Glomerular endothelial cell (primary cell): Measurements from ENCODE around the gene NOM1. TPM values are rescaled to one million over a fixed set of nuclear protein-coding genes. Genes with fewer than 3 reads are reported as not detected.

Experiments used
- DNase-seq: peaks from one replicate; pipeline ENCODE4 v3.0.0-alpha.2; 2011; ENCODE audit warnings: low read depth, low spot score; ENCODE audit errors: extremely low read depth
- total RNA-seq: library from RNA; depleted of rRNA; stranded (reverse); fragments of >200 nt; gene quantifications from 2 replicates; pipeline ENCODE4 v1.2.3, GENCODE V29; 2015

Gene NOM1
- total RNA-seq, 1 donor from 2014 or later, result 43.8 TPM

GRCh38 chr7:156979007-156979606, 29.6 kb downstream of the NOM1 start:
- DNase-seq, result no peak

GRCh38 chr7:156979711-156980110, 30.2 kb downstream of the NOM1 start:
- DNase-seq, result no peak

DNA sequence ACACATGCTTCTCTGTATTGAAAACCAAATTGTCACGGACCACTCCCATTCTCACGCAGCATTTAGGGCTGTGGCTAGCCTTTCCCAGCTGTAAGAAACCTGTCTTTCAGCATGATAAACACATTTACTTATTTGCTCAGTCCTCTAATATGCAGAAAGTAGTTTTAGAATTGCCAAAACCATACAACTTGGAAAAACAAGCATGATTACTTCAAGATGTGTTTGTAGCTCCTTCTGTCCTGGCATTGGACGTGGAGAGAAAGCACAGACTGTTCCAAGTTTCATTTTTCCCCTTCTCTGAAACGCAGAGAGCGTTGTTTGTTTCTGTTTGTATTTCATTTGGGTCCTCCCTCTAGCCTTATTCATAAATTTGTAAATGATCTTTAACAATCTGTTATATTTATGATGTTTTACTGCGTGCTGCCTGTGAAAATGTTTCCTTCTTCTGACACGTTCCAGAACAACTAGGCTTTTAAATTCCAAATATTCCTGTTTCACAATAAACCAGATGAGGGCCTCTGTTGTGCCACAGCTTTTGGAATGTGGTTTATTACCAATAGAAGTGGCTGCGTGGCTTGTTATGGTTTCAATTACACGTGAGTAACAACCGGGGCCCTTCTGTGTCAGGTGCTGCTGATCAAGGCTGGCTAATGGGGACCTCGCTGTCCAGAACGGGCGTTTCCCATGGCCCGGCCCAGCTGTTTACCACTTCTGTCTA, 34.8 kb downstream of the NOM1 start:
- DNase-seq, result no peak

DNA sequence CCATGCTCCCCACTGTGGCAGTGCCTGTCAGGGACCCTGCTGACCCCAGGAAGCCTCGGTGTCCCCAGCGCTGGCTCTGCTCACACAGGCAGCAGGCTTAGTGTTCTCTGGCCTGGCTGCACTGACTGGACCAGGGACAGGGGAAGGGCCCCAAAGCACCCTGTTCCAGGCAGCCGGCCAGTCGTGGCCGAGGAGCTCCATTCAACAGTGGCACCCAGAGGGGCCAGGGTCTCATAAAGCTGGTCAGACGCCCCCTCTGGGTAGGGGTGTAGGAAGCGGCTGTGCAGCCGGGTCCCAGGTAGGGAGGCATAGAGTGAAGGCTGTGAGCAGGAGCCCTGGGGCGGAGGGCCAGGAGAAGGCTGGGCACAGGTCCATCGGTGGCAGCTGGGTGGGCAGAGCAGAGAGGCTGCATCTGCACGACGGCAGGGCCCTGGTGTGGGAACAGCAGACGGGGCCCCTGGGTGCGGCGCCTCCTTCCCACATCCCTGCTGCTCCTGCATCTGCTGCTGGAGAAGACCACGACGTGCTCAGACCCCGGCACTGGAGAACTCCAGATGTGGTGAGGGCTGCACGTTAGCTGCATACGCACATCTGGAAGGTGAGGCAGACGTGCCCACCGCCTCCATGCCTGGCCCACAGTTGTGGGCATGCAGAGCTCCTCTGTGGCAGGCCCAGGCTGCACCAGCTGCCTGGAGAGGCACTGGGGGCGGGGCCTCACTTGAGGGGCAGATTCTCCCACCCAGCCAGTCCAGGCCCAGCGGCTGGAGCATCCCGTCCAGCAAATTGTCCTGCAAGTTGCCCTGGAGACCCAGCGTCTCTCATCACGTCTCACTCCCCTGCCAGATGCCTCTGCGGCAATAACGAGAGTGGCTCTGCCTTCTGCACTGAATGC, 35.8 kb downstream of the NOM1 start:
- DNase-seq, result no peak

GRCh38 chr7:156986378-156986777, 36.9 kb downstream of the NOM1 start:
- no peak for DNase-seq

- no peak for DNase-seq
Measured at GRCh38 chr7:156988343-156989185, 39.1 kb downstream of the NOM1 start.

DNA sequence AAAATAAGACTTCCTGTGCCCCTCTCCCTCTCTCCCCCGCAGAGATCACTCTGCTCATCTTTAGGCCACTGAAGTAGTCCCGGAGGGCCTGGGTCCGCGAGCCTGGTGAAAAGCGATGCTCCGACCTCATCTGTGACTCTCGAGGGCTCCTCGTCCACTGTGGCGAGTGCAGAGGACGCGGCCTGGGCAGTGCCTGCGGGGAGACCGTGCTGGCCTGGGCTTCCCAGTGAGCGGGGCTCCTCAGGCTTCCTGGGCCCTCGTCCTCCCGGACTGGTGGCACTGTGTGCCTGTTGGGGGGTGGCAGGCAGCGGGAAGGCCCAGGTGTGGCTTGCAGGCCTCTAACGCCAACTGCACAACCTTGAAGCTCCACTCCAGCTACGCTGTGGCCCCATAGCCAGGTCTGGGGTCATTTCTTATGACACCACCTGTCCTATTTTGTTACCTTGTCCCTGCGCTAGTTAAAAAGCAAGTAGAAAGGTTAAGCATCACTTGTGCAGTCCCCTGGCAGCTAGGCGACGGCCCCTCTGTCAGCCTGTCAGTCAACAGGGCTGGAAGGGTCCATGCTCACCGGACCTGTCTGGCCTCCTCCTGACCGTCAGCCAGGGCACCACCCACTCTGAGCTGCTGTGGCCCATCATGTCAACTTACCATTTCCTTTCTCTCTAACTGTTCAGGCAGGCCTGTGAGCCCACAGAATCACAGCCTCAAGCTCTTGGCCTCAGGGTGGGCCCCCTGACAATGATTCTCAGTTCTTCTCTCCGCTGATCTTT, 40.4 kb downstream of the NOM1 start:
- DNase-seq, result no peak

DNA sequence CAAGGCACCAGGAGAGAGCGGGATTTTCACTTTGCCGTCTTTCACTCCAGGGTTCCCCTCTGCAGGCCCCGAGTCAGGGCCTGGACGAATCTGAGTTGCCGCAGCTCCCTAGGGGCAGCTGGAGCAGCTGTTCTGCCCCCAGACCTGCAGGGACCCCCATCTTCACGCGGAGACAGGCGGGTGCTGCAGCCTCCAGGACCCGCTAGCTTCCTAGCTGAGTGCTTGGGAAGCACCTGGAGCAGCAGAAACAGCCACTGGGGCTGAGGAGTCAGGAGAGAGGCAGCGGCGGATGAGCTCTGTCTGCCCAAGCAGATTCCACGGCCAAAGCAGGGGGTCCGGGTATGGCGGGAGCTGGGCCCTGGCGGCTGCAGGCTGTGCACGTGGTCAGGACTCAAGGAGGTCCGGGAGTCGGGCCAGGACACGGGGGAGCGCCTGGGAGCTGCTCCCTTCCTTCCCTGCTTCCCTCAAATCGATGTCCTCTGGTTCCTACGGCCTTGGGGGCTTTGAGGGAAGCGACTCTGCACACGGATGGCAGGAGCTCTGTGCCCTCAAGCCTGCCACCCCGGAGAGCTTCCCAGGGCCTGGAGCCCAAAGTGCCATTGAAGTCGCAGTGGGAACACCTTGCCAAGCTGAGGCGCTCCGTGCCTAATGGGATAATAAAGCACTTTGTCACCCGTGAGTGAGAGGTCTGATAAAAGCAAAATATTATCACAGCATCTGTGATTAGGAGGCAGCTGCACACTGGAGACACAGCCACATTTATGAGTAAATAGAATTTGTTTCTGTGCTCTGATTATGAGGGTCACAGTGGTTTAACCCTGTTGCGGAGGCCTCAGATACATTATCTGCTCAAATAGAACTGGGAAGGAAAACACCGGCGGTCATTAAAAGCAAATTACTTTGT, 43.8 kb downstream of the NOM1 start:
- DNase-seq, result no peak

- no peak for DNase-seq
Measured at GRCh38 chr7:156993925-156994235, 44.4 kb downstream of the NOM1 start.

DNA sequence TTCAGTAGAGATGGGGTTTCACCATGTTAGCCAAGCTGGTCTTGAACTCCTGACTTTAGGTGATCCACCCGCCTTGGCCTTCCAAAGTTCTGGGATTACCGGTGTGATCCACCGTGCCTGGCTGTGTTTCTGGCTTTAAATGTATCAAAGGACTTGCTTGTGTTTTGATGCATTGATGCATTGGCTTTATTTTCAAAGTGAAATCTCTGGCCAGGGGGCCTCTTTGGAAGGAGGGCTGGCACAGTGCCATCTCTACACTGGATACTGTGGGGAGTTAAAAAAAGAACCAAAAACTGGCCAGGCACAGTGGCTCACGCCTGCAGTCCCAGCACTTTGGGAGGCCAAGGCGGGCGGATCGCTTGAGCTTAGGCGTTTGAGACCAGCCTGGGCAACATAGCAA, 44.9 kb downstream of the NOM1 start:
- DNase-seq, result no peak

GRCh38 chr7:156998988-156999957, 49.8 kb downstream of the NOM1 start:
- no peak for DNase-seq

DNA sequence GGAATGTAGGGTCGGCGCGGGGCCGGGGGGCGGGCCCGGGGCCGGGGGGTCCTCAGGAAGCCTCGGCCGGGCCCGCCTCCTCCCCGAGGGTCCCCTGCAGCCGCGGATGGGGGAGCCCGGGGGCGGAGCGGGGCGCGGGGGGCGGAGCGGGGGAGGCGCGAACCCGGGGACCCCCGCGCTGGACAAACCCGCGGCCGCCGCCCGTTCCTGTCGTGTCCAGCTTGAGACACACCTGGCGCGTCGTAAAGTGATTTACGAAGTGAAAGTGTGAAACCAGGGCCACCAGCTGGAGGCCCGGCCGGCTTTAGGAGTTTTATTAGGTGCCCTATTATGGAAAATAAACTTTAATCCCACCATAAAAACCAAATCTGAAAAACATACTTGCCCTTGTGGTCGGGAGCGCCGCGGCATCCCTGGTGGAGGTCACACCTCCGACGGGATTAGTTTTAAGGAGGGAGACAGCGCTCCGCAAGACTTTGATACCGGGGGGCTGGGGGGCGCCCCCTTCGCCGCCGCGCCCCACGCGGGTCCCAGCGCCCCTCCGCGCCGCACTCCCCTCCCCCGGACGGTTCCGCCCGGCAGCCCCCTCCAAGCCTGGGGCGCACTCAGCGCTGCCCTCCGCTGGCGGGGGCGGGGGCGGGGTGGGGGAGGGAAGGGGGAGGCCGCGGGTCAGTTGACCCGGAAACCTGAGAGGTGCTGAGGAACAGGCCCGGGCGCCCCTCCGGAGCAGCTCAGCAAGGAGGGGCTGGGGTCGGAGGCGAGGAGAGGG, 50.6 kb downstream of the NOM1 start:
- DNase-seq, result no peak

DNA sequence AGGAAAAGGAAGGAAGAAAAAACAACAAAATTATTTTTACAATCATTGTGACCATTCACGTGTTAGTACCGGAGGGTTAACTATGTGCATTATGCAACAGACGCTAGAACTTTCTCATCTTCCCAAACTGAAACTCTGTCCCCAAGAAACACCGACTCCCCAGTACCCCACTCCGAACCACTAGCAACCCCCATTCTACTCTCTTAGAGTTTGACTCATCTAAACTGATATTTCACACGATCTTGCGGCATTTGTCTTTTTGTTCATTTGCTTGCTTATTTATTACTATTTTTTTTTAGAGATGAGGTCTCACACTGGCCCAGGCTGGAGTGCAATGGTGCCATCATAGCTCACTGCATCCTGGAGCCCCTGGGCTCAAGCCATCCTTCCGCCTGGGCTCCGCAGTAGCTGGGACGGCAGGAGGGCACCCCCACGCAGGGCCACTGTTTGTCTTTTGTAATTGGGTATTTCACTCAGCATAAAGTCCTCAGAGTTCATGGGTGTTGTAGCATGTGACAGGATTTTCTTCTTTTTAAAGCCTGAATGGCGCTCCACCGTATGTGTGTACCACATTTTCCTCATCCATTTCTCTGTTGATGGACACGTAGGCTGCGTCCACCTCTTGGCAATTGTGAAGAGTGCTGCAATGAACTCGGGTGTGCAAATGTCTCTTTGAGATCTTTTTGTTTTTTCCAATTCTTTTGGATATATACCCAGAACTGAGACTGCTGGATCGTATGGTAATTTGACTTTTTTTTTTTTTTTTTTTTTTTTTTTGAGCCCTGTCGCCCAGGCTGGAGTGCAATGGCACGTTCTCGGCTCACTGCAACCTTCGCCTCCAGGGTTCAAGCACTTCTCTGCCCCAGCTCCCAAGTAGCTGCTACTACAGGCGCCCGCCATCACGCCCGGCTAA, 51.5 kb downstream of the NOM1 start:
- DNase-seq, result no peak

- no peak for DNase-seq
Measured at GRCh38 chr7:157001920-157002818, 52.7 kb downstream of the NOM1 start.

DNA sequence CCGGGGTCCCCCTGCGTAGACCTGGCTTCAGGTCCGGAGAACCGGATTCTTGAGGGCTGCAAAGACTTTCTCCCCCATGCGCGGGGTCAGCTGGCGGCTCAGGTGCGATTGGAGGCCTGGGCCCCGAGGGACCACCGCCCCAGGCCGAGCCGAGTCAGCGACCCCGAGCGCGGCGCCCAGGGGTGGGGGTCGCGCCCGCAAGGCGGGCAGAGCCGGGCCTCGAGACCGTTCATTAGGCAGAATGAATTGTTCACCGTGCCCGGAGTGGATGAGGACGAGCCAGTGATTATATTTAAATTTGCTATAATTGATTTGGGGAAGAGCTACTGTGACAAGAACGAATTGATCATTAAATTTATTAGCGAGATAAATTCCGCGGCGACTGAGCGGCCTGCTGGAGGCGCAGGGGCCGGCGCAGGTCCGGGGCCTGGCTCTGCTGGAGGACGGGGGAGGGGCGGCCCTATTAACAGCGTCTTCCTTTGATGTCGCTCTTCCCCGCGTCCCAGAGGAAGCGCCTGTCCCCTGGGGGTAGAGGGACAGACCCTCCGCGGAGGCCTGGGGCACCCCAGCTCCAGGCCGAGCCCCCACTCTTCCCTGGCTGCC, 53.4 kb downstream of the NOM1 start:
- DNase-seq, result no peak
